Activated T-cell treated with anti-CD3 and anti-CD28 coated beads for 48 hours (primary cell): ENCODE data around the gene CHRD.
A peak's percentile ranks its signal among the peaks of the same experiment; 100 is the strongest.

Experiments used
- DNase-seq: peaks from one replicate; pipeline ENCODE4 v3.0.0-alpha.2; 2020; ENCODE audit warnings: low read depth

The CHRD gene

DNA sequence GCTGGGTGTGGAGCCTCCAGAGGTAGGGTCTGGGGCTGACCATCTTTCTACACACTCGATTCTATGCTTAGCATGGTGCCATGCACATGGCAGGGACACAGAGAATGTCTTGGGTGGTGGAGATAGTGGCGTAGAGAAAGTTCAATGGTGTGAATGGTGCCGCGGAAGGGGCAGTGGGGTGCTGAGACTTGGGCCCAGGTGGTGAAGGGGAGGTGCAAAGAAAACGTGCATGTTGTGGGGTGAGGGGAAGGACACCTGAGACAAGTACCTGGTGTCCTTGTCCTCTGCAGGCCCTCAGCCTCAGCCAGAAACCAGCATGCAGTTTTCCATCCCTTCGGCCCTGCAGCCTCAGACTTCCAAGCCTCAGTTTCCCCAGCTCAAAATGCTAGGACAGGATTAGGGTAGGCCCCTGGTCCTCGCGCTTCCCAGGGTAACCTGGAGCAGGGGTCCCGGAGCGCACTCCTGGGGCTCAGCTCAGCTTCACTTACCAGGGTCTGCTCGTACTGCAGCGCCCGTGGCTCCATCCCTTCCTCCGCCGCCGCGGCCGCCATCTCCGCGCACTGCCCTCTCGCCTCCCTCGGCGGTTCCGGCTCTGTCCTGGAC is 18.8 kb upstream of the CHRD start:
- no peak for DNase-seq

GRCh38 chr3:184361532-184361931 is 18.3 kb upstream of the CHRD start, which contains the start of the genes CLCN2 and POLR2H:
Gene CLCN2 (minus strand): TSS chr3:184361605. CDS start chr3:184361479, 126 bp downstream.
Gene POLR2H (plus strand): TSS chr3:184361710. CDS start chr3:184363493, 1,783 bp downstream.
- no peak for DNase-seq

DNA sequence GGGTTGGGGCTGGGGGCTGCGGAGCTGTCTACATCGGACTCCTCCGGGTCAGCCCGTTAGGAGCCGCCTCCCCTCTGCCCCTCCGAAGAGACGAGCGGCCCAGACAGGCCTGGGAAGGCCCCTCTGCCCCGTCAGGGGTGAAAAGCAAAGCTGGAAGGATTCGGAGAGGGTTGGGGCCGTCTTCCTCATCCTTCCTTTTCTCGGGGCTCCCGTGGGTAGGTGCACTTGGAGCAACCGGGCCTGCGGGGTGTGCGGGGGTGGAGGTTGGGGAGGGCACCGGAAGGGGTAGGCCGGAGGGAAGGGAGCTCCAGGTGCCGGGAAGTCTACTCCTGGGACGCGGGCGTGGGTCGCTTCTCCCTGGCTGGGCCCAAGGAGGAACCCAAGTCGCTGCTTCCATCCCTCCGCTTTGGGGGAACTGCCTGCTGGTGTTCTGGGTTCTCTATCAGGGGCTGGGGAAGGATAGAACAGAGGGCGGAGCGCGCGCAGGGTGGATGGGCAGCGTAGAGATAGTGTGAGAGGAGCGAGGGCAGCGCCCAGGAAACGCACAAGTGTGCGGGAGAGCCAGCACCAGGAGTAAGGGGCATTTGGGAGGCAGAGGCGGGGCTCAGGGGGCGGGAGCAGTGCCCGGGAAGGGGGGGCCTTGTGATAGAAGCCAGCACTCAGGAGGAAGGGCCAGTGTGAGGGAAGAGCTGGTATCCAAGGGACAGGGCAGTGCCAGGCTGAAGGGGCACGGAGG is 17.8 kb upstream of the CHRD start:
- peak; percentile 50 for DNase-seq

GRCh38 chr3:184362668-184363546 is 16.9 kb upstream of the CHRD start:
- peak; percentile 93 for DNase-seq

GRCh38 chr3:184366619-184367289 is 13.1 kb upstream of the CHRD start:
- DNase-seq = no peak

- no peak for DNase-seq
Measured at GRCh38 chr3:184368116-184368515, 11.7 kb upstream of the CHRD start.

- no peak for DNase-seq
Measured at GRCh38 chr3:184368586-184369183, 11.2 kb upstream of the CHRD start.

- DNase-seq = peak; percentile 55
Measured at GRCh38 chr3:184371570-184372018, 8.3 kb upstream of the CHRD start.

DNA sequence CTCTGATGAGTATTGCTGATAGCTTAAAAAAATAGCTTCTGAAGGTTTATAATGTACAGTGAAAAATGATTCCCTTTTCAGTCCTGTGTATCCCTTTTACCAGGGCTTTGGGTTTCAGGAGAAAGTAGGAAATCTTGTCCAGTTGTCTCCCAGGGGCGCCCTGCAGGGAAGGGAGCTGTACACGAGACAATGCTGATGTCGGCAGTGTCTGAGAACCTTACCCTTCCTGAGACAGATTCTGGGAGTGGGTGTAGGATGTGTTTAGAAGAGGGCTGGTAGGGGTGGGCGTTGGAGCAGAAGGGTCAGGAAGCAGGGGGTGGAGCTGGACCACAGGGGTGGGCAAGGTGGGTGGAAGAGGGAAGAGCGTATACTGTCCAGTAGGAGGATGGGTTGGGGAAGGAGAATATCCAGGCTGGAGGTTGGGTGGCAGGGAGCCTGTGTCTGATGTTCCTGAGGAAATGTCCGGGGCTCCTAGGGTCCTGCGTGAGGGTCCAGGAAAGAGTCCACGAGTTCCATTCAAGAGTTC is 7.5 kb upstream of the CHRD start:
- no peak for DNase-seq

DNA sequence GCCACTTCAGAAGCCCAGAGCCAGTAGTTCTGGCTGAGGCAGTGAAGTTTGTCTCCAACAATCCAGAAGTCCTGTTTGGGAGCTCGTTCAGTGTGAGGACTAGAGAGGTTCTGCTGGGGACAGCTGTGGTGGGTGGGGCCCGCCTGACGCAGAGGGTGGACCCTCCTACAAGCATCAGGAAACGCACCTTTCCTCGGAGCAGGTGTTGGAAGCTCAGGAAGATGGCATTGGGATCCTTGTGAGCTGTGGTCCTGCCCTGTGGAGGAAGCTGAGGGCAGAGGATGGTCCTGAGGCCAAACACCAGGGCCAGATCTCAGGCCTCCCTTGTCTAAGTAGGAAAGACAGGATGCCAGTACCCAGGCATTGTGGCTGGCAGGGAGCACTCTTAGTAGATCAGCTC is 6.9 kb upstream of the CHRD start:
- no peak for DNase-seq

GRCh38 chr3:184373422-184373821 is 6.4 kb upstream of the CHRD start:
- DNase-seq = no peak

DNA sequence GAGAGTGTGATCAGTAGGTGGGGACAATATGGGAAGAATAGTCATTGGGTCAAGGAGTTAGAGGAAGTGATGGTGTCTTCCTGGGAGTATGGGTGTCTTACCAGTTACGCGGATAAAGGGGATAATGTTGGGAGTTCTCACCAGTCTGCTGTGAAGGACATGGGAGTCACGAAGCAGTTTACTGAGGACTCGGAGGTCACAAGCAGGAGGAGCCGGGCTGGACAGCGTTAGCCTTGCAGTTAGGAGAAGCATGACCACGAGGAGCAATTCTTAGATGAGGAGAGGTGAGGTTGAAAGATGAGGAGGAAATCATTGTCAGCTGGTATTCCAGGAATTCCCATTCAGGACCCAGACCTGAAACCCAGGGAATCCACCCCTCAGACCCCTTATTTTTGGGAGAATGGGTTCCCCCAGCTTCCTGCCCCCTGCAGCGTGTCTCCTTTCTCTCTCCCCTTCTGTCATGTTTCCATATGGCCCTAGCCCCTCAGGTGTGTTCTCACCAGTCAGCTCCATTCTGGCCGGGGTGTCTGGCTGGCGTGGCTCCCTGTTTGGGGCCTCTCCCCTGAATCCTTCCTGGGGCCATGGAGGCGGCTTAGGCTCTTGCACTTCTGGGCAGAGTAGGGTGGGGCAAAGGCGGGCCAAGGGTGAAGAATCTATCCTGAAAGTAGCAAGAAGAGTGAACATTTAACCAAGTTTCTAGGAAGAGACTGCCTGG is 4.0 kb upstream of the CHRD start:
- DNase-seq = no peak

- no peak for DNase-seq
Measured at GRCh38 chr3:184377374-184377773, 2.5 kb upstream of the CHRD start.

- no peak for DNase-seq
Measured at GRCh38 chr3:184377882-184378445, 1.9 kb upstream of the CHRD start, which contains the start of gene THPO. Gene THPO (minus strand): TSS chr3:184378207. CDS start chr3:184376259, 1,948 bp downstream.

GRCh38 chr3:184378651-184379357 is 1.1 kb upstream of the CHRD start:
- no peak for DNase-seq

DNA sequence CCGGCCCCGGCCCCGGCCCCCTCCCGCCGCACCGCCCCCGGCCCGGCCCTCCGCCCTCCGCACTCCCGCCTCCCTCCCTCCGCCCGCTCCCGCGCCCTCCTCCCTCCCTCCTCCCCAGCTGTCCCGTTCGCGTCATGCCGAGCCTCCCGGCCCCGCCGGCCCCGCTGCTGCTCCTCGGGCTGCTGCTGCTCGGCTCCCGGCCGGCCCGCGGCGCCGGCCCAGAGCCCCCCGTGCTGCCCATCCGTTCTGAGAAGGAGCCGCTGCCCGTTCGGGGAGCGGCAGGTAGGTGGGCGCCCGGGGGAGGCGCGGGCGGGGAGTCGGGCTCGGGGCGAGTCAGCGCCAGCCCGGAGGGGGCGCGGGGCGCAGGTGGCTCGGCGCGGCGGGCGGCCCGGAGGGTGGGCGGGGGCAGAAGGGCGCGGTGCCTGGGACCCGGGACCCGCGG is 352 bp downstream of the CHRD start:
- no peak for DNase-seq

GRCh38 chr3:184380627-184381260 is 890 bp downstream of the CHRD start:
- no peak for DNase-seq

GRCh38 chr3:184381261-184382224 is 1.7 kb downstream of the CHRD start:
- DNase-seq = no peak
